Right atrium auricular region (tissue), 2 donors: ENCODE data around the gene CABP4. TPM values are rescaled to one million over a fixed set of nuclear protein-coding genes. Genes with fewer than 3 reads are reported as not detected.

ENCODE experiments used
- DNase-seq: peaks from one replicate; pipeline ENCODE4 v3.0.0-alpha.2; 2019; ENCODE audit warnings: low spot score
- H3K27ac ChIP-seq, 2 donors: fragments of 200-600 bp; sonication (generic); 1 replicate in 1 of 2; 2 replicates in 1 of 2; pipeline ENCODE4 v1.5.1; 2016 to 2019
- H3K27me3 ChIP-seq, 2 donors: fragments of 200-600 bp; sonication (generic); one replicate each; pipeline versions ENCODE4 v1.5.1 to v1.6.0; 2017 to 2019
- H3K36me3 ChIP-seq: fragments of 200-600 bp; sonication (generic); one replicate; pipeline ENCODE4 v1.5.1; 2016
- H3K4me1 ChIP-seq, 2 donors: fragments of 200-600 bp; sonication (generic); one replicate each; pipeline versions ENCODE4 v1.5.1 to v1.6.0; 2017 to 2019
- H3K4me3 ChIP-seq, 2 donors: fragments of 200-600 bp; sonication (generic); 1 replicate in 1 of 2; 2 replicates in 1 of 2; pipeline ENCODE4 v1.5.1; 2017 to 2019; ENCODE audit warnings: mild to moderate bottlenecking in 1 of 2, moderate library complexity in 1 of 2
- H3K9me3 ChIP-seq, 2 donors: fragments of 200-600 bp; sonication (generic); one replicate each; pipeline ENCODE4 v1.5.1; 2019
- CTCF ChIP-seq, 2 donors: fragments of 200-600 bp; sonication (generic); IDR thresholded peaks; one replicate each; pipeline ENCODE4 v1.5.1; 2019; ENCODE audit warnings: antibody characterized with exemption in 2 of 2
- total RNA-seq, 2 donors: library from RNA; depleted of rRNA; stranded (reverse); fragments of >200 nt; gene quantifications; one replicate each; pipeline ENCODE4 v1.1.0, GENCODE V29; 2016

Gene CABP4
- total RNA-seq, 2 donors from 2014 or later = 1.3 TPM; not detected in 1

- no peak for DNase-seq
Observed at GRCh38 chr11:67456068-67456705, 1.0 kb downstream of the CABP4 start.

GRCh38 chr11:67457453-67457852 is 2.3 kb downstream of the CABP4 start:
- H3K9me3 ChIP-seq = no peaks in the 10 kb centered on the region
- TF ChIP-seq CTCF (IDR thresholded peaks at IDR 0.05) = no peak
- no peak overlapping the region for H3K4me3 ChIP-seq
- H3K27me3 ChIP-seq = no peaks in the 10 kb centered on the region
- no peaks in the 10 kb centered on the region for H3K4me1 ChIP-seq
- H3K36me3 ChIP-seq = no peaks in the 10 kb centered on the region
- H3K27ac ChIP-seq = no peak overlapping the region
- DNase-seq = no peak

More at GRCh38 chr11:67456068-67456705, 1.0 kb downstream of the CABP4 start:
- no peaks in the 10 kb centered on the region for H3K9me3 ChIP-seq
- no peak for TF ChIP-seq CTCF (IDR thresholded peaks at IDR 0.05)
- H3K27ac ChIP-seq = no peak overlapping the region
- H3K27me3 ChIP-seq = no peaks in the 10 kb centered on the region
- H3K36me3 ChIP-seq = no peaks in the 10 kb centered on the region
- H3K4me1 ChIP-seq = no peaks in the 10 kb centered on the region
- no peak overlapping the region for H3K4me3 ChIP-seq

- Histone ChIP-seq H3K4me3 (no peak overlapping the region), H3K9me3 (no peaks in the 10 kb centered on the region), H3K27ac (no peak overlapping the region), H3K27me3 (no peaks in the 10 kb centered on the region), H3K36me3 (no peaks in the 10 kb centered on the region), H3K4me1 (no peaks in the 10 kb centered on the region)
- no peak for TF ChIP-seq CTCF (IDR thresholded peaks at IDR 0.05)
- DNase-seq = no peak
Observed at GRCh38 chr11:67458266-67458665, 3.1 kb downstream of the CABP4 start.

- no peak for TF ChIP-seq CTCF (IDR thresholded peaks at IDR 0.05)
- Histone ChIP-seq H3K9me3 (no peaks in the 10 kb centered on the region), H3K4me3 (no peak overlapping the region), H3K27ac (no peak overlapping the region), H3K36me3 (no peaks in the 10 kb centered on the region), H3K27me3 (no peaks in the 10 kb centered on the region), H3K4me1 (peaks cover 0 to 29% of the 10 kb centered on the region in 2 donors)
- DNase-seq = no peak
Observed at GRCh38 chr11:67463186-67463585, 8.0 kb downstream of the CABP4 start.

GRCh38 chr11:67463680-67464410 is 8.7 kb downstream of the CABP4 start:
- DNase-seq = peak; percentile 75
- peak overlapping the region; percentile 42 to 66 for H3K4me3 ChIP-seq
- H3K4me1 ChIP-seq = peaks cover 0 to 35% of the 10 kb centered on the region in 2 donors
- H3K36me3 ChIP-seq = no peaks in the 10 kb centered on the region
- H3K27me3 ChIP-seq = no peaks in the 10 kb centered on the region
- no peaks in the 10 kb centered on the region for H3K9me3 ChIP-seq
- TF ChIP-seq CTCF (IDR thresholded peaks at IDR 0.05) = no peak
- H3K27ac ChIP-seq = peak overlapping the region; percentile 91 to 92
